GM08714 (cell line): Measurements from ENCODE around the gene CAPZB.

Experiments used
- H3K4me3 ChIP-seq: fragments of 200-500 bp; sonication (Bioruptor generic); 2 replicates; pipeline ENCODE4 v1.5.1; 2014; ENCODE audit warnings: mild to moderate bottlenecking, low read length, inconsistent platforms
- ZNF274 ChIP-seq: IDR thresholded peaks from 2 replicates; pipeline ENCODE4 v1.6.1; 2012; ENCODE audit warnings: mild to moderate bottlenecking, low read depth, low read length

CAPZB gene

DNA sequence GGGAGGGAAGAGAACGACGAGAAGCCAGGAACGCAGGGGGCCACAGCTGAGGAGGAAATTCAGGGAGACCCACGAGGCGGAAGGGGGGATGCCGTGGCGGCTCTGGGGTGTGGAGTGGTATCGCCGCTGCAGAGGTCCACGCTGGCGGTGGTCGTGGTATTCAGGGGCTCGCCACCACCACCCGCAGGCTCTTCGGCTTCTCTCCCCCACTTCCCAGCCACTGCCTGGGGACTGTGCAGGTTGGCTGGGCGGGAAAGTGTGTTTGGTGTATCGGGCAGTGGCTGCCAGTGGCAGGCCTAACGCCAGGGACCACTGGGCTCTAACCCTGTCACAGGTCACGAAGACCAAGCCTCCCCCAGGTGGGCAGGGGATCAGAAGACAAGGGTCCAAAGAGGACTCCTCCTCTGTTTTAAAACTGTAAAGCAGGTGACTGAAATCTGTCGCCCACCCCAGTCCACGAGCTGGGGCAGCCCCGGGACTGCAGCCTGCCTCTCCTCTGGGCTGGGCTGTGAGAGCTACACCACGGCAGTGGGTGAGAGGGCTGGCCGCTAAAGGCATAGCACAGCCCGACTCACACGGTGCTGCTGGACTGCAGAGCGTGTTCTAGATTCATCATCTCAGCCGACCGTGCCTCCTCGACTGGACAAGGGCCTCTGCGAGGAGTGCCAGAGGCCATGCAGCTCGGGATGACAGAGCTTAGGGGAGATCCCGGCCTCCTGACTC lies 142.3 kb downstream of the CAPZB start:
- no peak overlapping the region for H3K4me3 ChIP-seq
- no peak for TF ChIP-seq ZNF274

- no peak overlapping the region for H3K4me3 ChIP-seq
- no peak for TF ChIP-seq ZNF274
Measured at GRCh38 chr1:19342062-19342750, 143.1 kb downstream of the CAPZB start.

- no peak for TF ChIP-seq ZNF274
- H3K4me3 ChIP-seq, result no peak overlapping the region
Measured at GRCh38 chr1:19341201-19342061, 143.9 kb downstream of the CAPZB start.

DNA sequence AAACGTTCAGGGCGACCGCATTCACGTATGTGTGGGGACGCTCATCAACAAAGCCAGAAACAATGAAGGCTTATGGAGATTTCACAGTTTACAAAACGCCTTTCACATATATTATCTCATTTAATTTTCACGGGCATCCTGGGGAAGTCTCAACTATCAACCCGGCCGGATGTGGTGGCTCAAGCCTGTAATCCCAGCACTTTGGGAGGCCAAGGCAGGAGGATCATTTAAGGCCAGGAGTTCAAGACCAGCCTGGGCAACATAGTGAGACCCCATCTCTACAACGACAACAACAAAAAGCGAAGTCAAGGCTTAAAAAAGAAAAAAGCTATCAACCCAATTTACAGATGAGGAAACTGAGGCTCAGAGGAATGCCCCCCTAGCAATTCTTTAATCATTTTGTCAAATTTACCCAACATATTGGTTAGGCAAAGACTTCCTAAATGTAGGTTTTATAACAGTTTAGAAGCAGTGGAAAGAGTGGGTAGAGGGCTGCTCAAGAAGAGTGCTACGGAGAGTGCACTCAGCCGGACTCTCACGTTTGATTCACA lies 144.9 kb downstream of the CAPZB start:
- no peak for TF ChIP-seq ZNF274
- H3K4me3 ChIP-seq, result no peak overlapping the region

GRCh38 chr1:19339214-19339861 lies 146.0 kb downstream of the CAPZB start:
- no peak for TF ChIP-seq ZNF274
- no peak overlapping the region for H3K4me3 ChIP-seq

GRCh38 chr1:19338323-19338762 lies 147.0 kb downstream of the CAPZB start:
- TF ChIP-seq ZNF274, result no peak

GRCh38 chr1:19337289-19337688 lies 148.1 kb downstream of the CAPZB start:
- no peak for TF ChIP-seq ZNF274
- no peak overlapping the region for H3K4me3 ChIP-seq

More at GRCh38 chr1:19338323-19338762, 147.0 kb downstream of the CAPZB start:
- H3K4me3 ChIP-seq, result no peak overlapping the region

DNA sequence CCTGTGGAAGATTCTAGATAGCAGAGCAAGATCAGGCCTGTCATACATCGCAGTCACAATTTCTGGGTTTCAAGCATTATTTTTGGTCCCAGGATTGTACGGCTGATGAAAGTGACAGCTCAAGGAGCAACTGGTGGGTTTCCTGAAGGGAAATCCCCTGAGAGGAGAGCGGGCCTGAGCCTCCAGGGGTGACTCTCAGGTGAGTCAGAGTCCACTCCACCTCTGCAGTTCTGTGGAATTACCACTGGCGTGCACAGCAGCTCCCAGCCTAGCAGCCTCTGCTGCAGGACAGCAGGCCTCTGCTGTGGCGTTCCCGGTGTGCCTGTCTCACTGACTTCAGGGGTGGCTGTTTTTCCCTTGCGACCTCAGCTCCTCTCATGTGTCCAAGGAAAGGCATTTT lies 148.8 kb downstream of the CAPZB start:
- H3K4me3 ChIP-seq, result no peak overlapping the region
- TF ChIP-seq ZNF274, result no peak

GRCh38 chr1:19333587-19334354 lies 151.6 kb downstream of the CAPZB start:
- no peak overlapping the region for H3K4me3 ChIP-seq
- TF ChIP-seq ZNF274, result no peak

DNA sequence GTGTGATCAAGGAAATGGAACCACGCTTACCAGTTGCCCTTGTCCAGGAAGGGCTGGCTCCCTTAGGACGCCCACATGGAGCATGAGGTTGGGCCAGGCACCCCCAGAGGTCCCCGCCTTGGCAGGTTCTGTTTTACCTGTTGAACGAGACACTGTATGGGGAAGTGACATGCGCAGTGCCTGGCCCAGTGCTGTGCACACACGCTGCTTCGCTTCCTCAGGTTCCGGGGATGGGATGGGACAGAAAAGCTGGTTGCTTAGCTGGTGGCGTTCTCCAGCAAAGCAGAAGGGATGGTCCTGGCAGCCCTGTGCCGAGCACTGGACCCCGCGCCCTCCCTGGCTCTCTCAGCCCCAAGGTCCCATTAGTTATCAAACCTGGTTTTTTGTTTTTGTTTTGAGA lies 152.5 kb downstream of the CAPZB start:
- H3K4me3 ChIP-seq, result no peak overlapping the region
- TF ChIP-seq ZNF274, result no peak

DNA sequence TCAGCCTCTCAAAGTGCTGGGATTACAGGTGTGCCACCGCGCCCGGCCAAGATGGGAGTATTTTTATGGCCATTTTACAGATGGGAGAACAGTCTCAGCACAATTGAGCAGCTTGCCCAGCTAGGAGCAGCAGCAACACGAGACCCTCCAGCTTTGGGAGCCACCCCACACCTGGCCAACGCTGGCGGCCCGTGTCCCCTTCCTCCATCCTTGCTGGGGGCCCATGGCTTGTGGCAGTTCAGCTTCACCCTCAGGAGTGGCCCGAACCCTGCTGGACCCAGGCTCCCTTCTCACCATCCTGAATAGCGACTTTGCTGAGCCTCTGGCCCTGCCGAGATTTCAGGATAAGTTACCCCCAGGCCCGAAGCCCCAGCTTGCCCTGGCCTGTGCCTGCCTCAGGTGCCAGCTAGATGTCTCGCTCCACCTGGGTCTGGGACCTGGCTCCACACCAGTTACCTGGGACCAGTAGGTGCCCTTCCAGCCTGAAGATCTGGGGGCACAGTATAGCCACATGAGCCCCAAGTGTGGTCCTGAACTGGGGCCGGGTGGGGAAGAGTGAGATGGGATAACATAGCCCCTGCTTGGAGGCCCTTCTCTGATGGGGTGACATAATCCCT lies 154.0 kb downstream of the CAPZB start:
- H3K4me3 ChIP-seq, result no peak overlapping the region
- no peak for TF ChIP-seq ZNF274

GRCh38 chr1:19330449-19331135 lies 154.7 kb downstream of the CAPZB start:
- H3K4me3 ChIP-seq, result no peak overlapping the region
- no peak for TF ChIP-seq ZNF274
